Activated naive CD8-positive, alpha-beta T cell treated with anti-CD3 and anti-CD28 coated beads for 36 hours (primary cell): ENCODE measurements around the gene HPS5. TPM values are rescaled to one million over a fixed set of nuclear protein-coding genes. Genes with fewer than 3 reads are reported as not detected.
"Not testable (repeated sequence)": the region's sequence is repeated elsewhere in the genome, so short reads cannot be mapped to it uniquely, and the experiment has no call there.

Source experiments
- DNase-seq: peaks from one replicate; pipeline ENCODE4 v3.0.0; 2021
- H3K27ac Mint-ChIP-seq: one replicate; pipeline ENCODE4 v1.8.0; 2022; ENCODE audit warnings: mild to moderate bottlenecking, moderate library complexity, mixed read lengths
- H3K27me3 Mint-ChIP-seq: one replicate; pipeline ENCODE4 v1.8.0; 2022; ENCODE audit warnings: mild to moderate bottlenecking, mixed read lengths
- H3K36me3 Mint-ChIP-seq: one replicate; pipeline ENCODE4 v1.8.0; 2021; ENCODE audit warnings: mild to moderate bottlenecking, mixed read lengths
- H3K4me1 Mint-ChIP-seq: one replicate; pipeline ENCODE4 v1.8.0; 2021; ENCODE audit warnings: mixed read lengths
- H3K4me3 Mint-ChIP-seq: one replicate; pipeline ENCODE4 v1.8.0; 2022; ENCODE audit warnings: mild to moderate bottlenecking, moderate library complexity, mixed read lengths
- H3K9me3 Mint-ChIP-seq: one replicate; pipeline ENCODE4 v1.8.0; 2022; ENCODE audit warnings: mixed read lengths
- total RNA-seq, 2 experiments: library from RNA; stranded (reverse); gene quantifications; one replicate each; pipeline ENCODE4 v1.2.3, GENCODE V29; 2021

Gene HPS5
- total RNA-seq, 2 experiments from 2014 or later, result 14.1 to 15.9 TPM

DNA sequence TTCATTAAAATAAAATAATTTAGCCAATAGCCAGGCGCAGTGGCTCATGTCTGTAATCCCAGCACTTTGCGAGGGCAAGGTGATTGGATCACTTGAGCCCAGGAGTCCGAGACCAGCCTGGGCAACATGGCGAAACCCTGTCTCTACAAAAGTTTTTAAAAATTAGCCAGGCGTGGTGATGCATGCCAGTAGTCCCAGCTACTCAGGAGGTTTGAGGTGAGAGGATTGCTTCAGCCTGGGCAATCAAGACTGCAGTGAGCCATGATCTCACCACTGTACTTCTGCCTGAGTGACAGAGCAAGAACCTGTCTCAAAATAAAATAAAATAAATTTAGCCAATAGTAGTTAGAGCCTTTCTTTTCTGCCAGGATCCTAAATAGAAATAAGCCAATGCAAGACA lies 12.2 kb downstream of the HPS5 start:
- Mint-ChIP-seq H3K9me3 (no peaks in the 10 kb centered on the region), H3K4me3 (no peak overlapping the region), H3K4me1 (peaks cover 5% of the 10 kb centered on the region), H3K27ac (no peak overlapping the region), H3K36me3 (peaks cover 11% of the 10 kb centered on the region), H3K27me3 (no peaks in the 10 kb centered on the region)
- DNase-seq, result no peak

DNA sequence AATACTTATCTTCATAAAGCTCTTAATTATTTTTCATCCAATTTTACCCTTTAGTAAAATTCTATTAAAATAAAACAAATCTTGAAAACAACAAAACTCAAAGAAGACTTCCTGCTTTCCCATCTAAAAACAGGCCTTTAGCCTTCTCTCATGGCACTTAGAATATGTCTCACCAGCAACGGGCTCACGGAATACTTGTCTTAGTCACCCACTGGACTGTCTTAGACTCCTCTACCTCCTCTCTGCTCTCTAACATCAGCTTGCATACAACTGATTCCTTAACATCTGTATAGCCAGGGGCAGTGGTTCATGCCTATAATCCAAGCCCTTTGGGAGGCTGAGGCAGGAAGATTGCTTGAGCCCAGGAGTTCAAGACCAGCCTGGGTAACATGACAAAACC lies 13.7 kb downstream of the HPS5 start:
- Mint-ChIP-seq H3K9me3 (no peaks in the 10 kb centered on the region), H3K36me3 (peaks cover 11% of the 10 kb centered on the region), H3K27ac (no peak overlapping the region), H3K4me1 (peaks cover 5% of the 10 kb centered on the region), H3K27me3 (no peaks in the 10 kb centered on the region), H3K4me3 (no peak overlapping the region)
- no peak for DNase-seq

DNA sequence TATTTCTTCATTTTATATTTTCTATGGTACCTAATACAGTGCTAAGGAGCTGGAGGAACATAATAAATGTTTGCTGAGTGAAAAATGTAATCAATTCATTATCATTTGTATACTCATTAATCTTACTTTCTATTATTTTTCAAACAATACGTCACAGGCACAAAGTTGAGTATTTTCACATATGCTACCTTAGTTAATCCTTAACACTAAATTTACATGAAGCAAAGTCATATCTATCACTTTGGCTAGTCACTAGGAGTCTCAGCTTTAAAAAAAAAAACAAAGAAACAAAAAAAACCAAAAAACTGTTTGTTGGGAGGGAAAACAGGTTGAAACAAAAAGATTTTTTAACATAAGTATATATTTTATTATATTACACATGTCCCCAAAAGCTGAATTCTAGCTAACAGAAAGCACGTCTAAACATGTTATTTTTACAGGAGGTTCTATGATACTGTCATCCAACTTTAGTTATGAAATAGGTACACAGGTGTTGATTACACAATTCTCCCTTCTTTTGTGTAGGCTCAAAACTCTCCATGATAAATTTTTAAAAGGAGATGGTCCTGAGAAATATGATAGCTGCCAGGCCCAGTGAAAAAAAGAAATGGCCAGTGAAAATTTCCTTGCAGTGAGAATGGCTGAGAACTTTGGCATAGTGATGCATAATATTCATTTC lies 14.3 kb downstream of the HPS5 start:
- Mint-ChIP-seq H3K4me1 (peaks cover 1% of the 10 kb centered on the region), H3K36me3 (peaks cover 14% of the 10 kb centered on the region), H3K9me3 (no peaks in the 10 kb centered on the region), H3K27me3 (no peaks in the 10 kb centered on the region), H3K27ac (no peak overlapping the region), H3K4me3 (no peak overlapping the region)
- DNase-seq, result no peak

DNA sequence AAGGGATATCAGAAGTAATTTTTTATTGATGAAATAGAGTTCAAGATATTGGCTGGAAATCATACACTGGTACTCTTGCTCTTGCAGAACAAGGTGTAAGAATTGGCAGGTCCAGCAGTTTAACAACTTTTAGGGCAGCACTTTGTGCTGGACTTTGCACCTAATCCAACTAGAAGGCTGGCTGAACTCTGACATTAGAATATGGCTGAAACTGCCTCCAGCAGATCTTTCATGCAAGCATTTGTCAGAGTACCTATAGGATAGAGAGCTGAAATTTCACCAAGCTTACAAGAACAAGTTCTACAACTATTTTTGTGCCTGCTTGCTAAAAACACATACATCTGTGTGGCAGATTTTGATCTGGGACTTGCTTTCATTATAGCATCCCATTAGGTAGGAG lies 17.2 kb downstream of the HPS5 start:
- H3K4me3 Mint-ChIP-seq, result no peak overlapping the region
- no peak overlapping the region for H3K27ac Mint-ChIP-seq
- no peaks in the 10 kb centered on the region for H3K9me3 Mint-ChIP-seq
- peaks cover 12% of the 10 kb centered on the region for H3K36me3 Mint-ChIP-seq
- peaks cover under 1% of the 10 kb centered on the region for H3K4me1 Mint-ChIP-seq
- H3K27me3 Mint-ChIP-seq, result no peaks in the 10 kb centered on the region
- DNase-seq, result no peak

DNA sequence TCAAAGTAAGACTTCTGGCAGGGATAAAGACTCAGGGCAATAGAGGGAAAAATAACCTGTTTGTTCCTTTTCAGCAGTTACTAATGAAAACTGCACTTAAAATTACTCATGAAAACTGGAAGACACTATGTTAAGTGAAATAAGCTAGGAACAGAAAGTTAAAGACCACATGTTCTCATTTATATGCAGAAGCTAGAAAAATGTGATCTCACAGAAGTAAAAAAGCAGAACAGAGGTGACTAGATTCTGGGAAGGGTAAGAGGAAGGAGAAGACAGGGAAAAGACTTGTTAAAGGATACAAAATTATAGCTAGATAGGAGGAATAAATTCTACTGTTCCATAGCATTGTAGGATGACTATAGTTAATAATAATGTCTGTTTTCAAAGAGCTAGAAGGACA lies 22.2 kb downstream of the HPS5 start:
- Mint-ChIP-seq H3K36me3 (peaks cover 27% of the 10 kb centered on the region), H3K9me3 (no peaks in the 10 kb centered on the region), H3K27me3 (no peaks in the 10 kb centered on the region), H3K4me1 (peaks cover 4% of the 10 kb centered on the region), H3K4me3 (no peak overlapping the region), H3K27ac (no peak overlapping the region)
- no peak for DNase-seq

DNA sequence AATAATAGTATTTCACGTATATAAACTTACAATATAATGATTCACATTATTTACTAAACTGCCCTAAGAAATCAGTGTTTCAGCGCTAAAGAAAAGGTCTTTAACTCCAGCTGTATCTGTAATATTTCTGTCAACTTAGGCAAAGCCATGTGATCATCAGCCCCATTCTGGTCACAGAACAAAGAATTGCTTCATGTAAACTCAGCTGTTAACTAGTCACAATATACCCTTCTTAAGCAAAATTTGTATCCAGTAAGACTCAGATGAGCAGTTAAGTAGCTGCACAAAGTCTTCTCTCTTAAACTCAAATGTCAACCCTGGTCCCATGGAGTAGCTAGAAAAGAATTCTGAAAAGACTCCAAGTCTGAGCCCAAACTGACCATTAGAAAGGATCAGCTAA lies 26.6 kb downstream of the HPS5 start:
- H3K9me3 Mint-ChIP-seq, result no peaks in the 10 kb centered on the region
- peaks cover 4% of the 10 kb centered on the region for H3K4me1 Mint-ChIP-seq
- H3K4me3 Mint-ChIP-seq, result no peak overlapping the region
- H3K36me3 Mint-ChIP-seq, result peaks cover 24% of the 10 kb centered on the region
- no peaks in the 10 kb centered on the region for H3K27me3 Mint-ChIP-seq
- H3K27ac Mint-ChIP-seq, result no peak overlapping the region
- DNase-seq, result no peak

DNA sequence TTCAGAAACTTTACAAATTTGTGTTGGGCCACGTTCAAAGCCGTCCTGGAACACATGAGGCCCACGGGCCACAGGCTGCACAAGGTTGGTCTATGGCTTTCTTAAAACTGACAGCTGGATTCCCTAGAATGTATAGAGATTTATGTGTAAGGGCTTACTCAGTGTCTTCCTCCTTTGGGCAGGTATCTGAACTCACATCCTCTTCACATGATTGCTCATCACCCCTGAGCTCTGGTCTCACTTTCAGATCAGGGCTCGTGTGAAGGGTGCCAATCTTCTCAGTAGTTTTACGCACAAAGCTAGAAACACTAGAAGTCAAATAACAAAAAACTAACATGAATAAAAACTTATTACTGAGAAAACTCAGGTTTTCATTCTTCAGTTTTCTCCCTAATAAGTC lies 27.1 kb downstream of the HPS5 start:
- Mint-ChIP-seq H3K4me1 (peaks cover 4% of the 10 kb centered on the region), H3K27me3 (no peaks in the 10 kb centered on the region), H3K36me3 (peaks cover 24% of the 10 kb centered on the region), H3K9me3 (no peaks in the 10 kb centered on the region), H3K4me3 (no peak overlapping the region), H3K27ac (no peak overlapping the region)
- DNase-seq, result no peak

DNA sequence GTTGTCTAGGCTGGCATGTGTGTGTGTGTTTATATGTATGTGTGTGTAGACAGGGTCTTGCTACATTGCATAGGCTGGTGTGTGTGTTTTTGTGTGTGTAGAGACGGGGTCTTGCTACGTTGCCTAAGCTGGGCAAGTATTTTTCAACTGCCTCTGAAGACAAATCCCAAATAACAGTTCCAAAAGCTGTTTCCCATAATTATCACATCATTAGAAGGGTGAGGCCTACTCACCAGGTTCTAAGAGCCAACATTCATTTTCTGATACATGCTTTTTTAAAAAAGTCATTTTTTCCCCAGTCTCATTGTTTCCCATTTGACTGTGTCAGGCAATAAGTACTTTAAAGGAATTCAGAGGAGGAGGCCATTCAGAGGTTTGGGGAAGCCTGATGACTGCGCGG lies 33.0 kb downstream of the HPS5 start:
- Mint-ChIP-seq H3K9me3 (no peaks in the 10 kb centered on the region), H3K27me3 (no peaks in the 10 kb centered on the region), H3K27ac (no peak overlapping the region), H3K36me3 (peaks cover 15% of the 10 kb centered on the region), H3K4me1 (peaks cover 4% of the 10 kb centered on the region), H3K4me3 (no peak overlapping the region)
- DNase-seq, result no peak

DNA sequence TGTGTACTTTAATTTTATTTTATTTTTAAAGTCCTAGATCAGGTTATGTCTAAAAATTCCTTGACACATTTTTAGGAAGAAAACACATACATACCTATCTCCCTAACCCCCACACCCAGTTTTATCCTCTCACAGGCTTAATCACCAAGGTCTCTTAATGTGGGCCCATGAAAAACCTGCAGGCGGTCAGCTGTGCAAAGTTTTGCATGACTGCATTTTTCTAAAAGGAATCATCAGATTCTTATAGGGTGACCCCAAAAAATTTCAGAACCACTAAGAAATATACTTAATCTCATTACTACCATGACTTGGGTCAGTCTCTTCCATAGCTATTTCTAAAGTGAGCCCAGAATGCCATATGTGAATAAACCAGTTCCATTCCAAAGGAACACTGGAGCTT lies 36.1 kb downstream of the HPS5 start:
- Mint-ChIP-seq H3K27me3 (no peaks in the 10 kb centered on the region), H3K9me3 (no peaks in the 10 kb centered on the region), H3K27ac (no peak overlapping the region), H3K36me3 (peaks cover 11% of the 10 kb centered on the region), H3K4me3 (no peak overlapping the region), H3K4me1 (peaks cover 4% of the 10 kb centered on the region)
- no peak for DNase-seq

DNA sequence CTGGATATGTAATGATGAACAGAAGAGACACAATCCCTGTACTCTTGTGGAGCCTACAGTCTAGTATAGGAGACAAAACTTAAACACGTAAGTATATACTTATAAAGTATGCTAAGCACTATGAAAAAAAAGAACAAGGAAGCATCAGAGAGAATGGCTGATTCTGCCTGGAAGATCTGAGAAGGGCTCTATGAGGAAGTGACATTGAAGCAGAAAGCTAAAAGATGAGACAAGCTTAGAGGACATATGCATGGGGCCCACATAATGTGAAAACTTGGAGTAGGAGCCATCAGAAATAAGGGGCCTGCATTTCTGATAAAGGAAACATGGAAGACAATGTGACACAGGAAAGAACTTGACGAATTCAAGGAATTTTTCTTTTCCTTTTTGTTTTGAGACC lies 39.3 kb downstream of the HPS5 start:
- Mint-ChIP-seq H3K36me3 (peaks cover 8% of the 10 kb centered on the region), H3K9me3 (no peaks in the 10 kb centered on the region), H3K27ac (no peak overlapping the region), H3K4me3 (no peak overlapping the region), H3K4me1 (peaks cover 7% of the 10 kb centered on the region), H3K27me3 (no peaks in the 10 kb centered on the region)
- no peak for DNase-seq

DNA sequence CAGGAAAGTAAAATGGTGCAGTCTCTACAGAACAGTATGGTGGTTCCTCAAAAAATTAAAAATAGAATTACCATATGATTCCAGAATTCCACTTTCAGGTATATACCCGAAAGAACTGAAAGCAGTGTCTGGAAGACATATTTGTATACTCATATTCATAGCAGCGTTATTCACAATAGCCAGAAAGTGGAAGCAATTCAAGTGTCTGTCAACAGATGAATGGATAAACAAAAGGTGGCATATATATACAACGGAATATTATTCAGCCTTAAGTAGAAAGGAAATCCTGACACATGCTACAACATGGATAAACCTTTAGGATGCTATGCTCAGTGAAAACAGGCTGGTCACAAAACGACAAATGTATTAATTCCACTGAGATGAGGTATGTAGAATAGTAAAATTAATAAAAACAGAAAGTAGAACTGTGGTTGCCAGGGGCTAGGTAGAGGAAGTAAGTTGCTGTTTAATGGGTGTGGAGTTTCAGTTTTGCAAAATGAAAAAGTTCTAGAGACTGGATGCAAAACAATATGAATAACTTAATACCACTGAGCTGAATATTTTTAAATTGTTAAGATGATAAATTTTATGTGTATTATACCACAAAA lies 41.4 kb downstream of the HPS5 start:
- Mint-ChIP-seq H3K27me3 (no peaks in the 10 kb centered on the region), H3K36me3 (peaks cover 3% of the 10 kb centered on the region), H3K9me3 (no peaks in the 10 kb centered on the region), H3K4me3 (no peak overlapping the region), H3K27ac (peak overlapping the region; percentile 31), H3K4me1 (peaks cover 7% of the 10 kb centered on the region)
- DNase-seq, result no peak

DNA sequence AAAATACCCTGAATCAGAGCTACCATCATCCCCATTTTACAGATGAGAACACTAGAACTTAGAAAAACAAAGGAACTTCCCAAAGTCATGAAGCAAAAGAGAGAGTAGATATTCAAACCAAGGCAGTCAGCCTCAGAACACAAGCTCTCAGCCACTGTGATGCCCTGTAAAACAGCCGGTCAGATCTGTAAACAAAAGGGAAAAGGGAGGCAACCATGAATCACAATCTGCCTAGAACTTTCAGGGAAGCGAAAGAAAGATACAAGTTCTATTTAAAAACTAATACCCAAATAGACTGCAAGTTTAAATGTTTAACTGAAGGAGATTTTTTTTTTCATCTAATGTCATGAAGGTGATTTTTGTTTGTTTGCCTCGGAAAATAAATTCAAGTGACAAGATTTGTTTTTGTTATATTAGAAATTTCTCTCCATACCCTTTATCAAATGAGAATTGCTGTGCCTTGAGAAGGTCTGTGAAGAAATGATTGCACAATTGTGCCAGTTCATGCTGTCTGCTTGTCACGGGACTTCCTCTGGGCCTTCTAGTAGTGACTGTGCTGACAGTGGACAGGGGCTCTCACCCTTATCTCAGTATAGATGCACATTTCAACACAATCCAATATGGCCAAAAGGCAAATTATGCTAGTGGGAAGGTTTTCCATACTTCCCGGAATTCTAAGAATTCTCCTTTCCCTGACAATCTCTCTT lies 44.2 kb downstream of the HPS5 start:
- Mint-ChIP-seq H3K9me3 (no peaks in the 10 kb centered on the region), H3K4me3 (no peak overlapping the region), H3K4me1 (peaks cover 7% of the 10 kb centered on the region), H3K36me3 (peaks cover 4% of the 10 kb centered on the region), H3K27ac (no peak overlapping the region), H3K27me3 (no peaks in the 10 kb centered on the region)
- no peak for DNase-seq

DNA sequence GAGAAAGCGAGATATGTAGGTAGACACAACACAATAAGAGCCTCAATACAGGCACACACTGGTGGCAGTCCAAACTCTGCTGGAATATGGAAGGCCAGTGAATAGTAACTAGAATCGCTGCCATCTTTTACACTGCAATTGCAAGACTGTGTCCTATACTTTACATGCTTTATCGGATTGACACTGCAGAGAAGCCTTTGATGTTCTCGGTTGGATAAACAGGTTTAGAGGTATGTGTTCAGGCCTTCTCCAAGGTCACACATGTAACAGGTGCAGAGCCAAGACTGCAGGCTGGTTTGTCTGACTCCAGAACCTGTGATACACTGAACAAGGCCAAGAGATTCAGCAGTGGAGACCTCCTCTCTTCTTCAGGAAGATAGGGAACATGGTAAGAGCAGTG lies 50.7 kb downstream of the HPS5 start:
- Mint-ChIP-seq H3K4me1 (no peaks in the 10 kb centered on the region), H3K4me3 (no peak overlapping the region), H3K27me3 (no peaks in the 10 kb centered on the region), H3K9me3 (no peaks in the 10 kb centered on the region), H3K36me3 (peaks cover 4% of the 10 kb centered on the region), H3K27ac (no peak overlapping the region)
- DNase-seq, result no peak

DNA sequence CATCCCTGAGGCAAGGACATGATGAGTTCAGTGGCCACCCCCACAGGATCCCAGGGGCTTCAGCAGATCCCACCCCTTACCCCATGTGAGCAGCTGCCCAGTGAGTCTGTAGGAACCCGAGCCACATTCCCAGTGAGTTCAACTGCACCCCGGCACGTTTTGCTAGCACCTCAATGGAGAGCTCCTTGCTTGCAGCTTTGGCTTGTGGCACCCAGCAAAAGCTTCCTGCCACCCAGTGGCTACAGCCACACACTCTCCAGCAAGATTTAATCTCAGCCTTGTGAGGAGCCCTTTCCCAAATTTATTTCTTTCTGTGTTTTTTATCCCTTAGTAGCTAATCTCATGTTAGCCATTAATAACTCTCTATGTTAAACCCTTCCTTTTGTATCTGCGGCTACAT lies 51.8 kb downstream of the HPS5 start:
- Mint-ChIP-seq H3K4me1 (no peaks in the 10 kb centered on the region), H3K4me3 (no peak overlapping the region), H3K27ac (no peak overlapping the region), H3K27me3 (no peaks in the 10 kb centered on the region), H3K9me3 (no peaks in the 10 kb centered on the region), H3K36me3 (peaks cover under 1% of the 10 kb centered on the region)
- DNase-seq, result no peak

DNA sequence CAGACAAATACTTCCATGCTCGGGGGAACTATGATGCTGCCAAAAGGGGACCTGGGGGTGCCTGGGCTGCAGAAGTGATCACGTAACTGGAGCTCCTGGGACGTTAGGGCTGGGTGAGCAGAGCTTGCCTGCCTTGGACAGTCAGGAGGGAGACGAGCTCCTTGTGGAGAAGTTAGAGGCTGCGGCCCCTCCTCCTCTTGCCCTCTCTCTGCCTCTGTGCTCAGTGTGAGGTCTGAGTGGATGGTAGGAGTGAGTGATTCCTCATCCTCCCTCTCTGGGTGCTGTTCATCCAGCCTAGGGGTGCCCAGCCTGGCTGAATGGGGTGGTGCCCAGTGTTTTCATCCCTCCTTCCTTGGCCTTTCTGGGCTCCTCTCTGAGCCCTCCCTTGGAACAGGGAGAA lies 52.7 kb downstream of the HPS5 start:
- H3K4me3 Mint-ChIP-seq, H3K27ac Mint-ChIP-seq, H3K27me3 Mint-ChIP-seq: not testable (repeated sequence)

More for the DNA sequence above, 52.7 kb downstream of the HPS5 start:
- not testable (repeated sequence) for H3K4me1 Mint-ChIP-seq, DNase-seq, H3K36me3 Mint-ChIP-seq, H3K9me3 Mint-ChIP-seq
